NCI-H526 (cell line): ENCODE results near the gene P2RX6.
A peak's percentile ranks its signal among the peaks of the same experiment; 100 is the strongest.

Experiments used
- DNase-seq, 2 experiments: peaks; one replicate each; lab custom pipeline; 2025; lab: John Stamatoyannopoulos, UW

Gene P2RX6

DNA sequence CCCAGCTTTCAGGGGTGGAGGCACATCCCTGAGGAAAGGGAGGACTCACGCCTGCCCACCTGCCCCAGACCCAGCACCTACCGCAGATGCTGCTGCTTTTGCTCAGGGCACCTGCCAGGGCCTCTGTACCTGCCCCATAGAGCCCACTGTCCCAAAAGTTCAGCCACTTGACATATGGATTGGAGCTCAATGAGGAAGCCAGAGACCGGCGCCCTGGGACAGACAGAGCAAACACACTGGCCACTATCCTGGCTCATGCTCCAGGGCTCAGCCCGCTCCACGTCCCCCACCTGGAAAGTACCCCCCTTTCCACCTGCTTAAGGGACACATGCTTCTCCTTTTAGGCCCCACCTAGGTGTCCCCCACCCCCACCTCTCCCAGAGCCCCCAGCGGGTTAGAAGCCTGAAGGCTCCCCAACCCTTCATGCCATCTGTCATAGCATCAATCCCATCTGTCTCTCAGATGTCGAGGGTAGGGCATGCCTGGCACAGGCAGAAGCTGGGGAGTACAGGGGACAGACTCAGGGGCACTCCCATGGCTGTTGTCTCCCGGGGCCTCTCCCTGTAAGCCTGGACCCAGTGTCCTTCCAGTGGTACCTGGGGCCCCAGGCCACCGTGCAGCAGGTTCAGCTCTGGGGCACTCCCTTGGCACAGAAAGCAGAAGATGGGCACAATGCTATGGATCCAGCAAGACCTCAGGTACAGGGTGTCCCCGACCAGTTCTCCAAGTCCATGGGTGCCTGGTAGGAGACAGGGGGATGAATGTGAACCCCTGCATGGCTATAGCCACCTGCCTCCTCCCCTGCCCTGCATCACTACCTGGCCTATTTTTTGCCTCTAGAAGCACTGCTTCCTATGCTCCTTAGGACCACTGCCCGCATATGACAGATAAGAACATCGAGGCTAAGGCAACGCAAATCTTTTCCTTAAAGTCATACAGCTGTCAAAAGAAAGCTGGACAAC is 2.2 kb upstream of the P2RX6 start:
- DNase-seq = no peak

- DNase-seq = no peak
Measured at GRCh38 chr22:21013657-21014201, 1.2 kb upstream of the P2RX6 start.

DNA sequence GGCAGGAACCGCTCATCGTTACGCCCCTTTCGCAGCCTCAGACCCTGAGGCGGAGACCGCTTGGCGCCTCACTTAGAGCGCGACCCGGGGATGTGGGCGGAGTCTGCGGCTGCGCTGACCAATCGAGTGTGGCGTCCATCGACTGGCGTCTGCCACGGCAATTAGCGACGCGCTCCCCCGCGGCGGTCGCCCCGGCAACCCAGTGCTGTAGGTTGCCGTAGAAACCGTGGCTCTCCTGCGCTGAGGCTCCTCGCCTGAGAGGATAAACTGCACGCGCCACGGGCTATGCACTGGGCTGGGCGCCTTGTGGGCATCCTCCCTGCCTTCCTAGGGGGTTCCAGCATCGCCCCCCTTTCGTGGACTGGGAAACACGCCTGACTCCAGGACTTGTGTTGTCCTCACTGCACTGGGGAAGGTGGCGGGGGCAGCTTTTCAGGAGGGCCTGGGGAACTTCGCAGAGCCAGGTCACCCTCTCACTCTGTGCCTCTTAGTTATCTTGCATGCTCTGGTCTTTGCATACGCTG is 701 bp upstream of the P2RX6 start:
- DNase-seq = peak; percentile 85 to 92

GRCh38 chr22:21015466-21016006 is 571 bp downstream of the P2RX6 start:
- DNase-seq = no peak

DNA sequence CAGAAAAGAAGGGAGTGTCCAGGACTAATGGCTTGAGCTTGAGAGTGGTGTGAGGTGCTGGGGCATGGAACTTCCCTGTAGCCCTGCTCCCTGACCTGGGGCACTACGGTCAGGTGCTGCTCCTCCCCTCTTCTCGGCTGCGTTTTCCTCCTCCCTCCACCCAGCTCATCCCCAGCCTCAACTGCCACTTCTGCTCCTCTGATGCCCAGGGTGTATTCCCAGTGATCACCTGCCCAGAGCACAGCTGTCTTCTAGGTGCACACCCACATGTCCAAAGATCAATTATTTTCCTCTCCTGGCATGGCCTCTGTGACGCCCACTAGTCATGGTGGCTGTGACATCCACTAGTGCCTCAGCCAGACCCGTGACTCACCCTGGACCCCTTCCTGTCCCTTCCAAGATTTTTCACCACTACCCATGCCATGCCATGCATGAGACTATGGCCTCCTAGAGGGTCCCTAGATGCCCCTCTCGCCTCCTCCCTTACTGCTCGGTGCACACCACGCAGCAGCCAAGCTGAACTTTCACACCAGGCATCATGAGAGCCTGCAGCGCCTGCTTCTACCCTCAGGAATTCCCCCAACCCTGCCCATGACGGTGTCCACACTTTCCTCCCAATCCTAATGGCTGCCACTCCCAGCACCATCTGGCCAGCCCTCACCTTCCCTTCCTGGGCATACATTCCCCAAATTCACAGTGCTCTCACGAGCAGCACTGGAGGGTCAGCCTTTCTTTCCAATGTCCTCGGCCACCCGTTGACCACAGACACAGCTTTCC is 1.9 kb downstream of the P2RX6 start:
- no peak for DNase-seq

- DNase-seq = no peak
Measured at GRCh38 chr22:21018314-21018713, 3.3 kb downstream of the P2RX6 start.

DNA sequence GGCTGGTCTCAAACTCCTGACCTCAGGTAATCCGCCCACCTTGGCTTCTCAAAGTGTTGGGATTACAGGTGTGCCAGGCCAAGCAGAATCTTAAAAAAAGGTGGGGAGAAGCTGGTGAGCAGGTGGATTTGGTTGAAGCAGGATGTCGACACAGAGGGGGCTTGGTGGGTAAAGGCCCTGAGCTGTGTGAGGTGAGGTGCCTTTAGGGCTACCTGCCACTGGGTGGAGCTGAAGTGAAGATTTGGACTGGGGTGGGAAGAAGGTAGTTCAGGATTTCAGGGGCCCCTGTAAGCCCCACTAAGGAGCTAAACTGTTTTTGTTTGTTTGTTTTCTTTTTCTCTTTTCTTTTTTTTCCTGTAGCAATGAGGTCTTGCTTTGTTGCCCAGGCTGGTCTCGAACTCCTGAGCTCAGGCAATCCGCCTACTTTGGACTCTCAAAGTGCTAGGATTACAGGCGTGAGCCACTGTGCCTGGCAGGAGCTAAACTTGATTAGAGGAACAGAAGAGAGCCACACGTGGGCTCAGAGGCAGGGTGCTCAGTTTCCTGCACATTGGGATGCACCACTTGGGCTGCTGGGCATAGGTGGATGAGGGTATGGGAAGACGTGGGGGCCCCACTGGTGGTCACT is 6.0 kb downstream of the P2RX6 start:
- peak in 1 of 2 experiments; percentile 23 for DNase-seq

DNA sequence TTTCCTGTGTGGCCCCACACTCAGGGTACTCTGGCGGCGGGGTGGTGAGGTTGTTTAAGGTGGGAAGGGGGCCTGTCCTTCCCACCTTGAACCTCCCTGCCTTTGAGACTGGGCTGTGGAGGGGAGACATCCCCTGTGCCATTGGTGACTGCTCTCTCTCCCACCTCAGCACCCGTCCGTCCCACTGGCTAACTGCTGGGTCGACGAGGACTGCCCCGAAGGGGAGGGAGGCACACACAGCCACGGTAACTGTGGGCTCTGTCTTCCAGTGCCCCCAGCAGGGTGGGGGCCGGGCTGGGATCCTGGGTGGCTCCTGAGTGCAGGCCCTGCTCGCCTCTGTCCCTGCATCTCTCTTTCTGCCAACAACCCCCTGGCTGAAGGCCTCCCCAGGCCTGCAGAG is 7.5 kb downstream of the P2RX6 start:
- DNase-seq = no peak

DNA sequence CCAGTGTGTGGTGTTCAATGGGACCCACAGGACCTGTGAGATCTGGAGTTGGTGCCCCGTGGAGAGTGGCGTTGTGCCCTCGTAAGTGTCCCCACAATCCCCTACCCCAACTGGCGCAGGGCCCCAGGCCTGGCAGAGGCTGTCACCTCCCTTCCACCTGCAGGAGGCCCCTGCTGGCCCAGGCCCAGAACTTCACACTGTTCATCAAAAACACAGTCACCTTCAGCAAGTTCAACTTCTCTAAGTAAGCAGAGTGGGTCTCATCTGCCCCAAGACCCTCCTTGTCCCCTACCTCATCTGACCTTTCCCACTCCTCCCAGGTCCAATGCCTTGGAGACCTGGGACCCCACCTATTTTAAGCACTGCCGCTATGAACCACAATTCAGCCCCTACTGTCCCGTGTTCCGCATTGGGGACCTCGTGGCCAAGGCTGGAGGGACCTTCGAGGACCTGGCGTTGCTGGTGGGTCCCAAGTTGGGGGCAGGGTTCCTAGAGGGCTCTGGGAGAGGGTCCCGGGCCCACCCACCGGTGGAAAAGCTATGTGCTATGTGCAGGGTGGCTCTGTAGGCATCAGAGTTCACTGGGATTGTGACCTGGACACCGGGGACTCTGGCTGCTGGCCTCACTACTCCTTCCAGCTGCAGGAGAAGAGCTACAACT is 8.1 kb downstream of the P2RX6 start:
- no peak for DNase-seq

GRCh38 chr22:21025266-21025665 is 10.3 kb downstream of the P2RX6 start:
- no peak for DNase-seq

- DNase-seq = no peak
Measured at GRCh38 chr22:21025763-21026755, 11.1 kb downstream of the P2RX6 start.

- no peak for DNase-seq
Measured at GRCh38 chr22:21026783-21027692, 12.1 kb downstream of the P2RX6 start.

- no peak for DNase-seq
Measured at GRCh38 chr22:21028277-21029251, 13.6 kb downstream of the P2RX6 start.

GRCh38 chr22:21029486-21030025 is 14.6 kb downstream of the P2RX6 start:
- DNase-seq = no peak

DNA sequence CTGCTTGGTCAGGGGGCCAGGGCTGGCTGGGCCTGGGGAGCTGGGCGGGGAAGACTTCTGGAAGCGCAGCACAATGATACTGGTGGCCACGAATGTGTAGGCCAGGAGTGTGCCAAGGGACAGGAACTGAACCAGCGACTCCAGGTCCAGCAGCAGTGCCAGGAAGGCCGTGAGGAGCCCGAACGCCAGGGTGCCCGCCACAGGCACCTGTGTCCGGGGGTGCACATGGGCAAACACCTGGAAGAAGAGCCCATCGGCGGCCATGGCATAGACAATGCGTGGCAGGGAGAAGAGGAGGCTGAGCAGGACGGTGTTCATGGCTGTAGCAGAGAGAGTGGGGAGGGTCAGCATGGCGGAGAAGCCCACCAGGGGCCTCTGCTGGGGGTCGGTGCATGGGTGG is 15.1 kb downstream of the P2RX6 start:
- DNase-seq = no peak

- DNase-seq = no peak
Measured at GRCh38 chr22:21030621-21031544, 15.9 kb downstream of the P2RX6 start.
